GM12878 (cell line): ENCODE results near the gene AANAT. TPM values are rescaled to one million over a fixed set of nuclear protein-coding genes. Genes with fewer than 3 reads are reported as not detected.
A peak's percentile ranks its signal among the peaks of the same experiment; 100 is the strongest.

ENCODE experiments used
- CEBPZ ChIP-seq: fragments of 150-350 bp; IDR thresholded peaks from 2 replicates; pipeline ENCODE4 v1.6.1; 2016; ENCODE audit warnings: low read depth, low read length
- CHD4 ChIP-seq: fragments of 200-600 bp; sonication (generic); IDR thresholded peaks from 2 replicates; pipeline ENCODE4 v1.6.1; 2016; ENCODE audit warnings: mild to moderate bottlenecking
- EP300 ChIP-seq, 2 experiments: fragments of 150-350 bp in 1 of 2; IDR thresholded peaks; 2 replicates each; pipeline ENCODE4 v1.6.1; 2011 to 2012; ENCODE audit warnings: low read depth in 2 of 2, low read length in 2 of 2, borderline replicate concordance in 1 of 2, improper control_type of control experiment in 1 of 2, inconsistent platforms in 1 of 2; ENCODE audit not compliant: control insufficient read depth in 1 of 2
- ETV6 ChIP-seq, 2 experiments: fragments of 450-650 bp in 1 of 2; IDR thresholded peaks in 1 of 2; conservative IDR thresholded peaks in 1 of 2; 2 replicates each; pipeline ENCODE4 v1.6.1; 2014; ENCODE audit warnings: antibody characterized with exemption in 1 of 2, borderline replicate concordance in 1 of 2, low read depth in 1 of 2, mild to moderate bottlenecking in 1 of 2, moderate library complexity in 1 of 2
- EZH2 ChIP-seq: IDR thresholded peaks from 2 replicates; pipeline ENCODE4 v1.6.1; 2012; ENCODE audit warnings: low read depth, mild to moderate bottlenecking, control low read depth, inconsistent platforms, low read length, borderline replicate concordance; ENCODE audit not compliant: control insufficient read depth
- HCFC1 ChIP-seq: fragments of 150-350 bp; IDR thresholded peaks from 2 replicates; pipeline ENCODE4 v1.6.1; 2014; ENCODE audit warnings: low read length
- IRF4 ChIP-seq: IDR thresholded peaks from 2 replicates; pipeline ENCODE4 v1.6.1; 2011; ENCODE audit warnings: low read depth, low read length
- JUND ChIP-seq: IDR thresholded peaks from 2 replicates; pipeline ENCODE4 v1.6.1; 2012; ENCODE audit warnings: low read depth, mild to moderate bottlenecking, low read length, improper control_type of control experiment, moderate library complexity
- MYC ChIP-seq: IDR thresholded peaks from 2 replicates; pipeline ENCODE4 v1.6.1; 2011; ENCODE audit warnings: mild to moderate bottlenecking, low read length, moderate library complexity, inconsistent platforms; ENCODE audit not compliant: insufficient read depth, insufficient replicate concordance, insufficient read length, severe bottlenecking
- NFIC ChIP-seq: IDR thresholded peaks from 2 replicates; pipeline ENCODE4 v1.6.1; 2012; ENCODE audit warnings: low read depth, mild to moderate bottlenecking, inconsistent platforms, low read length, moderate library complexity
- NFXL1 ChIP-seq: fragments of 450-650 bp; IDR thresholded peaks from 2 replicates; pipeline ENCODE4 v1.6.1; 2017; ENCODE audit warnings: antibody characterized with exemption, mild to moderate bottlenecking, borderline replicate concordance
- NFYA ChIP-seq: IDR thresholded peaks from 2 replicates; pipeline ENCODE4 v1.6.1; 2011; ENCODE audit warnings: low read depth, mild to moderate bottlenecking, low read length, improper control_type of control experiment, borderline replicate concordance
- PAX5 ChIP-seq: IDR thresholded peaks from 2 replicates; pipeline ENCODE4 v1.6.1; 2011; ENCODE audit warnings: low read depth, low read length, borderline replicate concordance
- PKNOX1 ChIP-seq: fragments of 450-650 bp; IDR thresholded peaks from 2 replicates; pipeline ENCODE4 v1.6.1; 2016; ENCODE audit warnings: mild to moderate bottlenecking
- POLR2AphosphoS2 ChIP-seq: IDR thresholded peaks from 2 replicates; pipeline ENCODE4 v1.6.1; 2011; ENCODE audit warnings: low read depth, mild to moderate bottlenecking, low read length, improper control_type of control experiment, moderate library complexity
- RAD21 ChIP-seq: IDR thresholded peaks from 2 replicates; pipeline ENCODE4 v1.6.1; 2011; ENCODE audit warnings: mild to moderate bottlenecking, low read depth, low read length, moderate library complexity; ENCODE audit not compliant: insufficient read depth
- RAD51 ChIP-seq: fragments of 450-650 bp; IDR thresholded peaks from 2 replicates; pipeline ENCODE4 v1.6.1; 2016; ENCODE audit warnings: moderate library complexity, mild to moderate bottlenecking, inconsistent platforms
- RBBP5 ChIP-seq: fragments of 200-600 bp; sonication (generic); conservative IDR thresholded peaks from 2 replicates; pipeline ENCODE4 v1.6.1; 2016
- RFX5 ChIP-seq: IDR thresholded peaks from 2 replicates; pipeline ENCODE4 v1.6.1; 2011; ENCODE audit warnings: low read depth, low read length, improper control_type of control experiment
- RUNX3 ChIP-seq: IDR thresholded peaks from 2 replicates; pipeline ENCODE4 v1.6.1; 2012; ENCODE audit warnings: low read length, inconsistent platforms
- SIN3A ChIP-seq: IDR thresholded peaks from 2 replicates; pipeline ENCODE4 v1.6.1; 2012; ENCODE audit warnings: low read depth, low read length, improper control_type of control experiment
- SMARCA5 ChIP-seq: fragments of 450-650 bp; IDR thresholded peaks from 2 replicates; pipeline ENCODE4 v1.6.1; 2017; ENCODE audit warnings: mild to moderate bottlenecking
- TARDBP ChIP-seq: IDR thresholded peaks from 2 replicates; pipeline ENCODE4 v1.6.1; 2016; ENCODE audit warnings: borderline replicate concordance
- TCF7 ChIP-seq: IDR thresholded peaks from 2 replicates; pipeline ENCODE4 v1.6.1; 2014; ENCODE audit warnings: antibody characterized with exemption, borderline replicate concordance
- ZNF274 ChIP-seq: IDR thresholded peaks from one replicate; pipeline ENCODE4 v1.8.0; 2011; ENCODE audit not compliant: insufficient read length, insufficient read depth
- ZZZ3 ChIP-seq: IDR thresholded peaks from 2 replicates; pipeline ENCODE4 v1.6.1; 2011; ENCODE audit warnings: low read depth; ENCODE audit not compliant: control insufficient read depth, insufficient read length
- polyA plus RNA-seq, 11 experiments: library from polyadenylated mRNA; depleted of rRNA in 4 of 11; unstranded in 6 of 11; stranded (reverse) in 5 of 11; fragments of >200 nt; fragmentation: Nextera tagmentation in 4 of 11; fragmentation: Illumina TruSeq in 1 of 11; extraction: Ambion mirVana in 4 of 11; extraction: Trizol in 1 of 11; gene quantifications; 1 replicate in 1 of 11; 2 replicates in 10 of 11; pipeline versions ENCODE4 v1.2.1 to v1.2.3, GENCODE V29; 2011 to 2016; ENCODE audit warnings: inconsistent platforms in 2 of 11, missing spikeins in 2 of 11, low read depth in 1 of 11
- total RNA-seq, 4 experiments: library from RNA; depleted of rRNA in 3 of 4; stranded (reverse); fragments of >200 nt in 3 of 4; fragmentation: Illumina TruSeq in 1 of 4; extraction: Trizol in 1 of 4; gene quantifications; 2 replicates each; pipeline versions ENCODE4 v1.2.1 to v1.2.3, GENCODE V29; 2013 to 2021

Gene AANAT
- total and polyA plus RNA-seq, 10 of the 15 experiments (the other 5 are each of a cell fraction or from before 2014, with no cell fraction given), result 0.23 TPM; not detected in 9

DNA sequence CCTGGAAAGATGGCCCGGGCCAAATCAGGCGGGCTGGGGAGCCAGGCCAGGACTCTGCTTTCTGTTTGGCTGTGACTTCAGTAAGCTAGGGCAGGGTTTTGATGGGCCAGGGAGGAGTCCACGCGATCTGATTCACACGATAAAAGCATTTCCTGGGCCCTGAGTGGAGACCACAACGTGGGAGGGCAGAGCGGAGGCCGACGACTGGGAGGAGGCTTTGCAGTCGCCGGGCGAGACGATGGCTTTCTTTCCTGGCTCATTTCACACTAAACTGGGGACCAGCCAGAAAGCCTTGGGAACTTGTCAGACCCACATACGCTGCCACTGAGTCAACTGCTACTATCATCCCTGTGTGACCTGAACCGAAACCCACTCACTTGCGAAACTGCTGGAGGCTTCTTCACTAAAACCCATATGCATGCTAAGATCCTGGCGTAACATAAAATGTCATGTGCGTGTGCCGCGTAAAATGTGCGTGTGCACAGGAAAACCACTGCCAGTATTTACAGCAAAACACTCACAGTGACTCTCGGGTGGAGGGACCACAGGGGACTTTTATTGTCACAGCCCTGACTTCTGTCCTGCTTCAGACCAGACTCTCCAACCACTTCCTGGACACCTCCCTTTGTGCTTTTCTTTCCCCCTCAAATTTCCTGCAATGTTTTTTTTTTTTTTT, 48.0 kb downstream of the AANAT start (continued):
- TF ChIP-seq ETV6 (conservative IDR thresholded peaks at IDR 0.05 in 1 of 2, IDR thresholded peaks at IDR 0.05 in 1 of 2; ENCODE audit: borderline replicate concordance in 1 of 2, low read depth in 1 of 2) (no peak), MYC (no peak), NFYA (no peak), ZZZ3 (no peak), NFIC (0 out of 2 replicates have a peak, but pooled peaks have one; percentile 54), SMARCA5 (0 out of 2 replicates have a peak, but pooled peaks have one; percentile 51), EP300 (IDR thresholded peaks at IDR 0.05; ENCODE audit: borderline replicate concordance in 1 of 2, control insufficient read depth in 1 of 2, low read depth in 2 of 2, low read length in 2 of 2) (peak; percentile 87 to 93), TCF7 (no peak), SIN3A (no peak), PKNOX1 (no peak), RAD21 (no peak), RBBP5 (no peak), EZH2 (no peak), PAX5 (peak; percentile 81), RAD51 (no peak), RUNX3 (peak; percentile 77), JUND (no peak), CHD4 (no peak), CEBPZ (no peak), IRF4 (peak; percentile 6; the same call in 1 of the 2 replicates), HCFC1 (no peak), RFX5 (no peak), TARDBP (no peak), ZNF274 (no peak), POLR2AphosphoS2 (no peak), NFXL1 (no peak)
